Measurements from ENCODE around the gene SOX18. TPM values are rescaled to one million over a fixed set of nuclear protein-coding genes. Genes with fewer than 3 reads are reported as not detected.
"Not testable (repeated sequence)": the region's sequence is repeated elsewhere in the genome, so short reads cannot be mapped to it uniquely, and the experiment has no call there.

SOX18 gene
- total RNA-seq, 2 experiments from 2014 or later, result not detected

GRCh38 chr20:64021124-64021975 is 28.1 kb downstream of the SOX18 start:
- no peaks in the 10 kb centered on the region for H3K9me3 Mint-ChIP-seq
- no peak for DNase-seq
- H3K4me3 Mint-ChIP-seq, result no peak overlapping the region
- H3K36me3 Mint-ChIP-seq, result peaks cover 31% of the 10 kb centered on the region
- no peak overlapping the region for H3K27ac Mint-ChIP-seq
- H3K4me1 Mint-ChIP-seq, result no peaks in the 10 kb centered on the region
- H3K27me3 Mint-ChIP-seq, result no peaks in the 10 kb centered on the region

GRCh38 chr20:64015635-64016034 is 33.8 kb downstream of the SOX18 start:
- peaks cover 15% of the 10 kb centered on the region for H3K4me1 Mint-ChIP-seq
- H3K27me3 Mint-ChIP-seq, result no peaks in the 10 kb centered on the region
- H3K36me3 Mint-ChIP-seq, result peaks cover 61% of the 10 kb centered on the region
- H3K27ac Mint-ChIP-seq, result no peak overlapping the region
- no peak for DNase-seq
- no peak overlapping the region for H3K4me3 Mint-ChIP-seq
- H3K9me3 Mint-ChIP-seq, result peaks cover 11% of the 10 kb centered on the region

GRCh38 chr20:64012385-64013154 is 36.9 kb downstream of the SOX18 start:
- H3K27me3 Mint-ChIP-seq, DNase-seq: not testable (repeated sequence)
- Mint-ChIP-seq H3K27ac (peak overlapping the region; percentile 90), H3K36me3 (peaks cover 73% of the 10 kb centered on the region), H3K9me3 (peaks cover 28% of the 10 kb centered on the region), H3K4me3 (peak overlapping the region; percentile 59), H3K4me1 (peaks cover 22% of the 10 kb centered on the region)

- Mint-ChIP-seq H3K27ac (peak overlapping the region; percentile 74), H3K4me1 (peaks cover 22% of the 10 kb centered on the region), H3K36me3 (peaks cover 78% of the 10 kb centered on the region), H3K9me3 (peaks cover 28% of the 10 kb centered on the region), H3K4me3 (no peak overlapping the region), H3K27me3 (no peaks in the 10 kb centered on the region)
- no peak for DNase-seq
These were observed 38.1 kb downstream of the SOX18 start for GRCh38 chr20:64011366-64011779.

- DNase-seq, result no peak
- no peaks in the 10 kb centered on the region for H3K27me3 Mint-ChIP-seq
- H3K9me3 Mint-ChIP-seq, result peaks cover 28% of the 10 kb centered on the region
- peaks cover 22% of the 10 kb centered on the region for H3K4me1 Mint-ChIP-seq
- H3K4me3 Mint-ChIP-seq, result no peak overlapping the region
- peak overlapping the region; percentile 74 for H3K27ac Mint-ChIP-seq
- H3K36me3 Mint-ChIP-seq, result peaks cover 79% of the 10 kb centered on the region
These were observed 38.7 kb downstream of the SOX18 start for GRCh38 chr20:64010711-64011237.

- no peak for DNase-seq
- peaks cover 22% of the 10 kb centered on the region for H3K4me1 Mint-ChIP-seq
- H3K27ac Mint-ChIP-seq, result peak overlapping the region; percentile 44
- no peak overlapping the region for H3K4me3 Mint-ChIP-seq
- peaks cover 76% of the 10 kb centered on the region for H3K36me3 Mint-ChIP-seq
- H3K27me3 Mint-ChIP-seq, result no peaks in the 10 kb centered on the region
- peaks cover 25% of the 10 kb centered on the region for H3K9me3 Mint-ChIP-seq
These were observed 39.5 kb downstream of the SOX18 start for GRCh38 chr20:64009811-64010387.

- Mint-ChIP-seq H3K36me3 (peaks cover 58% of the 10 kb centered on the region), H3K4me1 (peaks cover 13% of the 10 kb centered on the region), H3K27ac (no peak overlapping the region), H3K27me3 (no peaks in the 10 kb centered on the region), H3K9me3 (peaks cover 19% of the 10 kb centered on the region), H3K4me3 (no peak overlapping the region)
- no peak for DNase-seq
These were observed 42.5 kb downstream of the SOX18 start for GRCh38 chr20:64006902-64007301.

- peaks cover 60% of the 10 kb centered on the region for H3K36me3 Mint-ChIP-seq
- peaks cover 19% of the 10 kb centered on the region for H3K9me3 Mint-ChIP-seq
- no peak overlapping the region for H3K27ac Mint-ChIP-seq
- H3K4me3 Mint-ChIP-seq, result no peak overlapping the region
- H3K27me3 Mint-ChIP-seq, result no peaks in the 10 kb centered on the region
- peaks cover 12% of the 10 kb centered on the region for H3K4me1 Mint-ChIP-seq
- no peak for DNase-seq
These were observed 42.9 kb downstream of the SOX18 start for GRCh38 chr20:64006490-64006889.

GRCh38 chr20:64005394-64005793 is 44.0 kb downstream of the SOX18 start:
- DNase-seq, result no peak
- H3K36me3 Mint-ChIP-seq, result peaks cover 53% of the 10 kb centered on the region
- no peak overlapping the region for H3K27ac Mint-ChIP-seq
- peaks cover 17% of the 10 kb centered on the region for H3K9me3 Mint-ChIP-seq
- no peak overlapping the region for H3K4me3 Mint-ChIP-seq
- H3K27me3 Mint-ChIP-seq, result no peaks in the 10 kb centered on the region
- H3K4me1 Mint-ChIP-seq, result peaks cover 7% of the 10 kb centered on the region

GRCh38 chr20:64003960-64004725 is 45.3 kb downstream of the SOX18 start:
- Mint-ChIP-seq H3K27me3 (no peaks in the 10 kb centered on the region), H3K4me3 (no peak overlapping the region), H3K4me1 (peaks cover 2% of the 10 kb centered on the region), H3K27ac (no peak overlapping the region), H3K36me3 (peaks cover 43% of the 10 kb centered on the region), H3K9me3 (peaks cover 11% of the 10 kb centered on the region)
- DNase-seq, result no peak

GRCh38 chr20:64001607-64002011 is 47.8 kb downstream of the SOX18 start:
- Mint-ChIP-seq H3K9me3 (no peaks in the 10 kb centered on the region), H3K36me3 (peaks cover 28% of the 10 kb centered on the region), H3K4me3 (no peak overlapping the region), H3K4me1 (no peaks in the 10 kb centered on the region), H3K27me3 (no peaks in the 10 kb centered on the region), H3K27ac (no peak overlapping the region)
- DNase-seq, result no peak

GRCh38 chr20:64000906-64001305 is 48.5 kb downstream of the SOX18 start:
- H3K9me3 Mint-ChIP-seq, result no peaks in the 10 kb centered on the region
- no peaks in the 10 kb centered on the region for H3K27me3 Mint-ChIP-seq
- no peaks in the 10 kb centered on the region for H3K4me1 Mint-ChIP-seq
- no peak for DNase-seq
- H3K36me3 Mint-ChIP-seq, result peaks cover 23% of the 10 kb centered on the region
- H3K4me3 Mint-ChIP-seq, result no peak overlapping the region
- no peak overlapping the region for H3K27ac Mint-ChIP-seq

Data from activated naive CD8-positive, alpha-beta T cell treated with anti-CD3 and anti-CD28 coated beads for 36 hours (primary cell).